ENCODE measurements around the gene TSC22D1. TPM values are rescaled to one million over a fixed set of nuclear protein-coding genes. Genes with fewer than 3 reads are reported as not detected.

Gene TSC22D1
- total RNA-seq, 1 experiment from 2014 or later: 44.7 TPM

DNA sequence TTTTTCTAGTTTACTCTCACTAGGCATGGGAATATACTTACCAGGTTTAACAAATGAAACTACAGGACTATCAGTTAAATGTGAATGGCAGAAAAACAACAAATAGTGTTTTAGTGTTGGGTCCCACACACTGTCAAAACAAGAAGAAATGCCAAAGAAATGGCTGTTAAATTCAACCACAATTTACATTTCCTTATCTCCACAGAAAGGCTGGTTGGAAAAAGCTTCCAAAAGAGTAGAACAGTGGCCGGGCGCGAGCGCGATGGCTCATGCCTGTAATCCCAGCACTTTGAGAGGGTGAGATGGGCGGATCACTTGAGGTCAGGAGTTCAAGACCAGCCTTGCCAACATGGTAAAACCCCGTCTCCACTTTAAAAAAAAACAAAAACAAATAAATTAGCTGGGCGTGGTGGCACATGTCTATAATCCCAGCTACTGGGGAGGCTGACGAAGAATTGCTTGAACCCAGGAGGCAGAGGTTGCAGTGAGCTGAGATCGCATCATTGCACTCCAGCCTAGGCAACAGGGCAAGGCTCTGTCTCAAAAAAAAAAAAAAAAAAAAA is 136.0 kb downstream of the TSC22D1 start:
- H3K4me3 ChIP-seq (ENCODE audit: insufficient read depth, low read depth, low read length): no peak overlapping the region
- no peaks in the 10 kb centered on the region for H3K27me3 ChIP-seq (ENCODE audit: control insufficient read depth, insufficient read depth, low read length)
- DNase-seq: no peak
- H3K36me3 ChIP-seq (replicated peaks; ENCODE audit: control insufficient read depth, insufficient read depth, low read length): no peaks in the 10 kb centered on the region

DNA sequence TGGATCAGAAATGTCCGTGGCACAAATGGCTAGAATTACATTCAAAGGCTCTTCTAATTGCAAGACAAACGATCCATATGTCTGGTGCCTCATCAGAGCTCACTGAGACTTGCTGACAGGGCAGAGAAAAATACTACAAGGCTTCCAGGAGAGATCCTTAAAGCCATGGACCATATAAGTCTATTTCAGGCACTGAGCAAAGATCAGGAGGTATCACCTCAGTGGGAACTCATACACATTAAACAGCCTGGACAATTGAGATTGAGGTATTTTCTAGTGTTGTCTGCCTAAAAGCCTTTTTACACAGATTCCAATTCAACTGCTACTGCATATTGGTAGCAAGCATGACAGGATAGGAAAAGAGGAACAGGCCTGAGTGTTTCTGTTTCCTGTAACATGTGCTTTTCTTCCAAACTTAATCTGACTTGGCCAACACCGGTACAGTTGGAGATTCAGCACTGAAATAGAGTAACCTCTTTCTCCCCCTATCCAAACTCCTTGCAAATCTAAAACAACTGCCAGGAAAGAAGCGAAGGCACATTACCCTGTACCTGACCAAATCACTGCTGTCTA is 136.6 kb downstream of the TSC22D1 start:
- no peak for DNase-seq

DNA sequence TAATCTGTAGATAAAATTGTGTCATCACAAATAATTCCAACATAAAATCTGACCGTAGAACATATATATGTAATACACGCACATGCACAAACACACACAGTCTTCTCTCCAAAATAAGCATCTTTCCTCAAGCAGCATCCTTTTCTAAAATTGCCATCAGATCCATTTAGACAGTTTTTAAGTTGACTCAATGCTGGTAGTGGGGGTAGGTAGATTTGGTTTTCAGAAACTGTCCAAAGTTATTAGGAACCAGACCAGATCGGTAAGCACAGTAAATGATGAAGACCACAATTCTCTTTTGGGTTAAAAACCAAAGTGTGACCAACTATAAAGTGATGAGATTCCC is 137.9 kb downstream of the TSC22D1 start:
- no peak for DNase-seq
- no peak overlapping the region for H3K4me3 ChIP-seq (ENCODE audit: insufficient read depth, low read depth, low read length)
- H3K36me3 ChIP-seq (replicated peaks; ENCODE audit: control insufficient read depth, insufficient read depth, low read length): peaks cover 12% of the 10 kb centered on the region
- no peaks in the 10 kb centered on the region for H3K27me3 ChIP-seq (ENCODE audit: control insufficient read depth, insufficient read depth, low read length)

More for the DNA sequence above, 136.6 kb downstream of the TSC22D1 start:
- Histone ChIP-seq H3K4me3 (ENCODE audit: insufficient read depth, low read depth, low read length) (no peak overlapping the region), H3K36me3 (replicated peaks; ENCODE audit: control insufficient read depth, insufficient read depth, low read length) (peaks cover 1% of the 10 kb centered on the region; the same call in 1 of the 2 replicates), H3K27me3 (ENCODE audit: control insufficient read depth, insufficient read depth, low read length) (no peaks in the 10 kb centered on the region)

DNA sequence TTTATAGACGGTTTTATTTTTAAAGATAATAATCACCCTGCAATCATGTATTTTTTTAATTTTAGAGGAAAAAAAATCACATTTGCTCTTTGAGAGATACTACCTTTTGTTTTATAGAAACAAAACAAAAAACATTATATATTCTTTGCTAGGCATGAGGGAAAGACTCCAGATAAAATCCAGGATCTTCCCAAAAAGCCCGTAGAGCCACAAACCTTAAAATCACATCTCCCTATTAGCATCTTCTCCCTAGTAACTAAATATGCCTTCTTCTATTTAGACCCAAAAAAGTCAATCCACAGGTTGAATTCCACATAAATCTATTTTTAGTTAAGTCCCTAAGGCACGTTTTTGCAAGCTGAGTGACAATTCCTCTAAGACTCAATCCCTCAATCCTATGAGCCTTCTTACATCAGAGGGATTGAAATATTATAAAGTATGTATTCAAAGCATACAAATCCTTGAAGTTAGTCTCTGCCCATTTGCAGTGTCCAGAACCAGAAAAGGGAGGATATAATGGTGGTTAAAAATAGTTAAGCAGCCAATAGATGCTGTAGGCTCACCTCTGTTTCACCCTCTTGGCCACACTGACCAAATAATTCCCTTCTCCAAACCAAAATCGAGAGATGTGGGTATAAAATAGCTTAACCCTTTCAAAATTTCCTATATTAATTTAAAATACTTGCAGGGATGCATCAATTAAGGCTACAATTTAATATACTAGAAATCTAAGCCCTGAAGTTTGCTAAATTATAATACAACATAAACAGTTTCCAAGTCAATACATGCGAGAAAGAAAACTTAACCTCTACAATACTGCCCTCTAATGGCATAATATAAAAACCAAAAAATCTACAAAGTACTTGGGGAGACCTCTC is 138.5 kb downstream of the TSC22D1 start:
- no peak for DNase-seq
- peak overlapping the region; percentile 57 for H3K4me3 ChIP-seq (ENCODE audit: insufficient read depth, low read depth, low read length)
- H3K27me3 ChIP-seq (ENCODE audit: control insufficient read depth, insufficient read depth, low read length): no peaks in the 10 kb centered on the region
- peaks cover 12% of the 10 kb centered on the region for H3K36me3 ChIP-seq (replicated peaks; ENCODE audit: control insufficient read depth, insufficient read depth, low read length)

DNA sequence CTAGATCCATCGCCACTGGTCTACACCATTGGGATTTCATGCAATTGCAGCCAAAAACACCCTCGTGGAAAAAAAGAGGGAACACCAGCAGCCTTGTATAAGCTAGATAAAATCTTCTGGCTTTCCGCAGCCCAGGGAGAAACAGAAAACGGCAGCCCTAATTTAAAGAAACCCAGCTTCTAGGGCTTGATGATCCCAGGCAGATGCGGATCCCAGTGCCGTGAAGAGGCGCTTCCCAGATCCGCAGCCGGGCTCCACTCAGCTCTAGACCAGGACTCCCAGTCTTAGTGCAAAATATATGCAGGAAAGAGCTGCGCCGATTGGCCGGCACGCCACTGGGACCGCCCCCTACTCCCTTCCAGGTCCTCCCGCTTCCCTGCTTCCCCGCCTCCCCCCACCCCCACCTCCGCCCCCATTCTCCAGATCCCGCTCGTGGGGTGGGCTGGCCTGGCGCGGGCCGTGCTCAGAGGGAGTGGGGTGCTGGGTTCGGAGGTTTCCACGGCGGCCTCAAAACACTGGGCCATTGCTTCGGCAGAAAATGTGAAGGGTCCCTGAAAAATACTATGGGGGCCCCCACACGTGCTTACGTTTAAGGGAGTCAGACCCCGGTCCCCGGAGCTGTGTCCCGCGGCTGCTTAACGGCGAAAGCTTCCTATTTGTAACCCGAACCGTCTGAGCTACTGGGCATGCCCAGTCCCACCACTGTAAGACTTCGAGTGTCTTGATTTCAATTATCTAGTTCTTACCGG is 139.4 kb downstream of the TSC22D1 start:
- peaks cover 12% of the 10 kb centered on the region for H3K36me3 ChIP-seq (replicated peaks; ENCODE audit: control insufficient read depth, insufficient read depth, low read length)
- peak; percentile 93 for DNase-seq
- H3K4me3 ChIP-seq (ENCODE audit: insufficient read depth, low read depth, low read length): peak overlapping the region; percentile 79
- H3K27me3 ChIP-seq (ENCODE audit: control insufficient read depth, insufficient read depth, low read length): no peaks in the 10 kb centered on the region

DNA sequence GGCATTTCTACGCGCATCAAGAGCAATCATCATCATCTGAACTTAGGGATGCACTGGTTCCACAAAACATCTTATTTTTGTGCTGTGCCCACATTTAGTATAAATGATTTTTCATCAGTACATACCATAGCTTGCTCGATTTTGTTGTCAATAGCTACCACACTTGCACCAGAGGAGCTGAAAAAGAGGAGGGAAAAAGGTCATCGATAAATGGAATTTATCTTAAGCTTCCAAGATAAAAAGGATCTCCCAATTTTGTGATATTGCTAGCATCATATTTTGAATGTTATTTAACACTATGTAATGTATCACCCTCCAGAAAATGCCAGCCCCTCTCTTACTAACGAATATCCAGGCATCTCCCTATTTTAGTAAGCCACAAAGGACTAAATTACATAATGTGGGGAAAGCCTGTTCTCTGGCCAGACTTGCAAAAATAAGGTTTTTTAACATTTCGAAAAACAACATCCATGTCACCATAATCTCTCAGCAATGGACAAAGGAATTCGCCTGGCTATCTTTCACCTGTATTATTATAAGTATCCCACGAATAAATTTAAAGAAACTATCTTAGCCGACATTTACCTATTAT is 140.1 kb downstream of the TSC22D1 start:
- DNase-seq: no peak
- no peaks in the 10 kb centered on the region for H3K27me3 ChIP-seq (ENCODE audit: control insufficient read depth, insufficient read depth, low read length)
- H3K4me3 ChIP-seq (ENCODE audit: insufficient read depth, low read depth, low read length): peak overlapping the region; percentile 79
- H3K36me3 ChIP-seq (replicated peaks; ENCODE audit: control insufficient read depth, insufficient read depth, low read length): peaks cover 12% of the 10 kb centered on the region

DNA sequence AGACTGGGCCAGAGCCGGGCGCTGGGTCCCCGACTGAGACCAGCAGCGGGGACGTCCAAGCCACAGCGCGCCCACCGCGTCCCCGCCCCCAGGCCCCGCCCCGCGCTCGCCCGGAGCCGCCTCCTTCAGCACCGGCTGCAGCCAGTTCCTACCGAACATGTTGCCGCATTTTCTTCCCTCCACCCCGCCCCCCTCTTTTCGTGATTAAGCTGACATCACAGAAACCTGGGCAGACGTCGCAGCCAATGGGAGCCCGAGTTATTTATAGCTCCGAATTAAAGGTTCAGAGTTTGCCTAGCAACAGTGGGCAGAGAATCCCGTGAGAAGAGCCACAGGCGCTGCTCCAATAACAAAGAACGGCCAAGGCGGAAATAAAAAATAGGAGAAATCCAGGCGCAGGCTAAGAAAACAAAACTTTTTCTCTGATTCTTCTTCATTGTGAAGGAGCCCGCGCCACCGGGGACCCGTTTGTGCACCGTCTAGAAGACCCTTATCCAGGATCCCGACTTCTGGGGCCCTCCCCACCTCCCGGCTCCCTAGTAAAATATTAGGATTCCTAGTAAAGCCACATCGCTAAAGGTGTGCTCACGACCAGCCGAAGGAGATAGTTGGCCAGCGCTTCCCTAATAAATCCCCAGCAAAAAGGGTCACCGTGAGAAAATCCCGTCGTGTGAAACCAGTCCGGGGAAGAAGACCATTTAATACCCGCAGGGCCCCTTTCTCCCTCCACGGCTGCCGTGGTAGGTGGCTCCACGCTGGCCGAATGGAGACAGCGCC is 140.8 kb downstream of the TSC22D1 start:
- peak; percentile 94 for DNase-seq
- Histone ChIP-seq H3K4me3 (ENCODE audit: insufficient read depth, low read depth, low read length) (peak overlapping the region; percentile 79), H3K36me3 (replicated peaks; ENCODE audit: control insufficient read depth, insufficient read depth, low read length) (peaks cover 12% of the 10 kb centered on the region), H3K27me3 (ENCODE audit: control insufficient read depth, insufficient read depth, low read length) (no peaks in the 10 kb centered on the region)

DNA sequence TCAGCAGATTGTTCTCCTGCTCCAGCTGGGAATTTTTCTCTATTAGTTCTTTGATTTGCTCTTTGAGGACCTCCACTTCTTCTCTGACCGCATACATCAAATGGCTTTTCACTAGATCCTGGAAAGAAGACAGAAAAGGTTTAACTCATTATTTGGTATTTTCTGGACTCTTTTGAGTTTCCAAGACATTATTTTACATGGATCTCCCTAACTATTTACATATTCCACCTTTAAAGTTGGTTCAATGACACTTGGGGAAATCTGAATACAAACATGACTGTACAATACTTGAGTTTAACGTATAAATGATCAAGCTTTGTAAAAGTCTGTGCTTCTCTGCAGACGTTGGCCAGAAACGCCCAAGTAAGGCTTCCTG is 141.4 kb downstream of the TSC22D1 start:
- Histone ChIP-seq H3K36me3 (replicated peaks; ENCODE audit: control insufficient read depth, insufficient read depth, low read length) (peaks cover 12% of the 10 kb centered on the region), H3K4me3 (ENCODE audit: insufficient read depth, low read depth, low read length) (peak overlapping the region; percentile 34), H3K27me3 (ENCODE audit: control insufficient read depth, insufficient read depth, low read length) (no peaks in the 10 kb centered on the region)
- no peak for DNase-seq

DNA sequence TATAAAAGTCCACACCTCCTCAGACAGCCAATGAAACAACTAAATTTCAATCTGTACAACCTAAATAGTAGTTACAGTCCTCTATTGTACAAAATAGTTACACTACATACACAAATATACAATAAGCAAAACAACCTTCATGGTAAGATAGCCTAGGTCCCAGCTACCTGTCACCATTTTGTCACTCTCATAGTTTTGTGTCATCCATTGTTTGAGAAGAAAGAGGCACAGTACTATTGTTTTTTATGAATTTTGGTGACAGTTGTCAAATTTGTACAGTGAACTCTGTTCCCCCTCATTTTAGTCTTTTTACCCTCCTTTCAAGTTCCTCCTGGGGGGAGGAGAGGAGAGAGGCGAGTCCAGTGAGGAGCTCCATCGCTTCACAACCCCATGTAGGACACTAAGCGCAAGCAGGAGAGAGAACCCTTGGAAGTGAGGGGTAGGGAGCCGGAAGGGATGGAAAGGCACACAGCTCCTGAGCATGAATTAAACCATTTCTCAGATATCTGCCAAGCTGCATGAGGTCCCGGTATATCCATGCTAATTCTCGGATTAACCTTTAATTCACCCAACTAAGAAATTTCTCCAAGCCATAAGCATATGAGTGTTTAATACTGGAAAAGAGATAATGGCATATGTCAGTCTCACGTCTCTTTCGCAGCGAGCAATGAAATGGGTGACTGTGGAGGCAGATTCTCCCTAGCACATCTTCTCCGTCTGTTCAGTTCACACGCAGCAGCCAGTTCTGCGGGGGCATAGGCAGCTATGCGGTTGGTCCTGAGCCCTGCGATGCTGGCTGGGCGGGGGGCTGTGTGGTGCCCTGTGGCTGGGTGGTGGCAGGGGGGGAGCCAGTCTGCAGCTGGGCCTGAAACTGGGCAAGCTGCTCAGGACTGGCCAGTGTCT is 142.0 kb downstream of the TSC22D1 start:
- Histone ChIP-seq H3K27me3 (ENCODE audit: control insufficient read depth, insufficient read depth, low read length) (no peaks in the 10 kb centered on the region), H3K4me3 (ENCODE audit: insufficient read depth, low read depth, low read length) (no peak overlapping the region), H3K36me3 (replicated peaks; ENCODE audit: control insufficient read depth, insufficient read depth, low read length) (peaks cover 12% of the 10 kb centered on the region)
- DNase-seq: no peak

DNA sequence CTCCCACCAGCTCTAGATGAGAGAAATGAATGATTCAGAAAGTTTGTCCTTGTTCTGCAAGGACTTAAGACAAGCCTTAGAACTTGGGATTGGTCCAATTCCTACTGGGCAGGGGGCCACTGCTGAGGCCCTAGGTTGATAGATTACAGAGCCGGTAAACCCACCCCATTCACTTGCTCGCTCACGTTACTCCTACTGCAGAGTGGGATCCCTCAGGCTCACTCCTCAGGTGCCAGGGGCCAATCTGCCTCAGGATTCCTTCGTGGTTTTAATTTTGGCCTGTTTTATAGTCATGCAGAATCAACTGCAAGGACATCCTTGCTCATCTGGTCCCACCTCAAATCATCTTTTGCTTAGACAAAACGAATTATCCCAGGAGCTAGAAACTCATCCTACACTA is 143.5 kb downstream of the TSC22D1 start:
- DNase-seq: no peak
- Histone ChIP-seq H3K36me3 (replicated peaks; ENCODE audit: control insufficient read depth, insufficient read depth, low read length) (peaks cover 12% of the 10 kb centered on the region), H3K27me3 (ENCODE audit: control insufficient read depth, insufficient read depth, low read length) (no peaks in the 10 kb centered on the region), H3K4me3 (ENCODE audit: insufficient read depth, low read depth, low read length) (no peak overlapping the region)

DNA sequence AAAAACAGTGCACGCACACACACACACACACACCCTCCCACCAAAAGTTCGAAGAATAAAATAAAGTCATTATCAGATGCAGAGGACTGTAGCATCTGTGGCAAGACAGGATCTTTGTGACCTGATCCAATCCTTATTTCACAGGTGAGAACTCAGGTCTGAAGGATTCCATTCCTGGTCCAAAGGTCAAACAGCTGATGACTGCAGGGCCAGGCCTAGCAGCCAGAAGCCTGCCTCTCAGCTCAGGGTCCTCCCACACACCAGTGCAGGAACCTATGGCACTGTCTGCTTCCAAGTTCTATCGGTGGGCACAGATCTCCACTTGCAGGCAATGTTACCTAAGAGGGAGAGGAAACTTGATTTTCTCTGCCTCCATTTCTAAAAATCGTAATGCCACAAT is 145.0 kb downstream of the TSC22D1 start:
- no peaks in the 10 kb centered on the region for H3K27me3 ChIP-seq (ENCODE audit: control insufficient read depth, insufficient read depth, low read length)
- H3K36me3 ChIP-seq (replicated peaks; ENCODE audit: control insufficient read depth, insufficient read depth, low read length): peaks cover 12% of the 10 kb centered on the region
- DNase-seq: no peak
- no peak overlapping the region for H3K4me3 ChIP-seq (ENCODE audit: insufficient read depth, low read depth, low read length)

DNA sequence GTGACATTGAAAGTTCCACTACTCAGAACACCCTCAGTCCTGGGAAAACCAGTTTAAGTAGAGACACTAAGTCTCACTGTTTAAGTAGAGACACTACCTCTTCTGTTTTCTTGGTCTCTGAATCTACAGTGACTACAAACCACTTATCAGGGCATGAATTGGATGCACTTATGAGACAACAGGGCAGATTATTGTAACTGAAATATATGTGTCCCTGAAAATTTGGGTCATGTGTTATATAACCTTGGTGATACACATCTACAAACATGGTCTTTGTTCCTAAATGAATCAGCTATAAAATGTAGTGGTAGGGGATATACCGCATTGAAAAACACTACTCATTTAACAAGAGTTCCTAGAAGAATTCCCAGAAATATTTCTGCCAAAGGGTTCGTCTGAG is 146.8 kb downstream of the TSC22D1 start:
- no peak for DNase-seq
- H3K27me3 ChIP-seq (ENCODE audit: control insufficient read depth, insufficient read depth, low read length): no peaks in the 10 kb centered on the region
- peaks cover 8% of the 10 kb centered on the region for H3K36me3 ChIP-seq (replicated peaks; ENCODE audit: control insufficient read depth, insufficient read depth, low read length)
- H3K4me3 ChIP-seq (ENCODE audit: insufficient read depth, low read depth, low read length): no peak overlapping the region

DNA sequence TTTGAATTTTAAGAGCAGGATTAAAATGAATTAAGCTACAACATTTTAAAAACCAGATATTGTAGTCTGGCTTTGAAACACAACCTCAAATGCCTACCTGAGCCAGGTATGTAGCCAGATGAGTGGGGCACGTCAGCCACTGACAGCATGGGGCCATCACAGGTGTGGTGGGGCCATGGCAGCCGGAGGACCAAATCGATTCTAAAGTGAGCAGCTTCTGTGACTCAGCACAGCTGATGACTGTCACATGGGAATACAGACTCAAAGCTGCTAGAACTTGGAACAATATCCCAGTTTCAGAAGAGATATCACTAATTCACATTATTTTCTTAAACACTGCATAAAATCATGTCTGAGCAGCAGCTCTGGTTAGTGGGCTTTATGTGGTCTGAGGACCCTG is 149.7 kb downstream of the TSC22D1 start:
- no peaks in the 10 kb centered on the region for H3K36me3 ChIP-seq (replicated peaks; ENCODE audit: control insufficient read depth, insufficient read depth, low read length)
- peaks cover 3% of the 10 kb centered on the region; the same call in 1 of the 2 replicates for H3K27me3 ChIP-seq (ENCODE audit: control insufficient read depth, insufficient read depth, low read length)
- no peak overlapping the region for H3K4me3 ChIP-seq (ENCODE audit: insufficient read depth, low read depth, low read length)
- no peak for DNase-seq

Data from H7 (cell line).